Mucosa of stomach (tissue), 1 donor: ENCODE measurements around the gene GABRB3.

Source experiments
- H3K27me3 ChIP-seq: one replicate; pipeline ENCODE4 v1.7.0; 2013; ENCODE audit warnings: mild to moderate bottlenecking, low read length; ENCODE audit not compliant: control insufficient read depth, insufficient read depth
- H3K36me3 ChIP-seq: one replicate; pipeline ENCODE4 v1.7.0; 2013; ENCODE audit warnings: low read length; ENCODE audit not compliant: control insufficient read depth, insufficient read depth
- H3K4me1 ChIP-seq: one replicate; pipeline ENCODE4 v1.7.0; 2013; ENCODE audit warnings: mild to moderate bottlenecking, low read length; ENCODE audit not compliant: control insufficient read depth, insufficient read depth
- H3K4me3 ChIP-seq: one replicate; pipeline ENCODE4 v1.7.0; 2013; ENCODE audit warnings: low read length
- H3K9ac ChIP-seq: one replicate; pipeline ENCODE4 v1.7.0; 2013; ENCODE audit warnings: mild to moderate bottlenecking, low read length, moderate library complexity
- H3K9me3 ChIP-seq: one replicate; pipeline ENCODE4 v1.7.0; 2013; ENCODE audit warnings: mild to moderate bottlenecking, low read length, moderate library complexity; ENCODE audit not compliant: control insufficient read depth
- donor health status: Pancreatic carcinoma.

GABRB3 gene

DNA sequence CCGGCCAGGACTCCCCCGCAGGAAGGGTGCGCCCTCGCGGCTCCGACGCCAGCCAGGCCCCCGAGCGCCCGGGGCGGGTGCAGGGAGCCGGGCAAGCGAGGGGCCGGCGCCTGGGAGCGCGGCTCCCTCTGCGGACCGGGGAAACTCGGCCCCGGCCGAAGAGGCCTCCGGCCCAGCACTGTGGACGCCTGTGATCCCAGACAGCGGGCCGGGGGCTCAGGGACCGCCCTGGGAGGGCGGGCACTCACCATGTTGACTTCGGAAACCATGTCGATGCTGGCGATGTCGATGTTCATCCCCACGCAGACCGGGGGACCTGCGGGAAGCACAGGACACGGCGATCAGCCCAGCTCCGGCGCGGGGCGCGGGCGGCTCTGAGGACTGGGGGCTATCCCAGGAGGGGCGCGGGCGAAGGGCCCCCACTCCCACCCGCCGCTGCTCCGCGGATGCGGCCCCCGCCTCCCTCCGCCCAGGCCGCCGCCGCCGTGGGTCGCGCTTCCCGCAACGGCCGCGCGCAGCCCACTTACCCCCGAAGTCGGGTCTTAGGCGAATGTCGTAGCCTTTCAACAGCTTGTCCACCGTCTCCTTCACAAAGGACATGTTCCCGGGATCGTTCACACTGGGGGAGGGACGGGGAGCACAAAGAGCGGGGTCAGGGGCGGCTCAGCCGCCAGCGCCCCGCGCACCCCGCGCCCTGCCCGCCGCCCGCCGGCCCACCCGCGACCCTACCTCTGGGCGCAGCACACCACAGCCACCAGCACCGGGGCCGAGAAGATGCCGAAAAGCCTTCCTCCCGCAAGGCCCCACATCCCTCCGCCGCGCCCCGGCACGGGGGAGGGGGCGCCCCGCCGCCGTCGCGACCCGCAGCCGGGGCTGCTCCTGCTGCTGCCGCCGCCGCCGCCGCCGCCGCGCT lies at the start of gene GABRB3:
GABRB3 (minus strand) TSS at position 913 of the 913 bp plus-strand sequence.
- peaks cover 25% of the 10 kb centered on the region for H3K27me3 ChIP-seq
- H3K36me3 ChIP-seq = no peaks in the 10 kb centered on the region
- no peak within 1 kb of the TSS for H3K9ac ChIP-seq
- H3K4me1 ChIP-seq = no peaks in the 10 kb centered on the region
- no peak within 1 kb of the TSS for H3K4me3 ChIP-seq
- H3K9me3 ChIP-seq = no peaks in the 10 kb centered on the region

DNA sequence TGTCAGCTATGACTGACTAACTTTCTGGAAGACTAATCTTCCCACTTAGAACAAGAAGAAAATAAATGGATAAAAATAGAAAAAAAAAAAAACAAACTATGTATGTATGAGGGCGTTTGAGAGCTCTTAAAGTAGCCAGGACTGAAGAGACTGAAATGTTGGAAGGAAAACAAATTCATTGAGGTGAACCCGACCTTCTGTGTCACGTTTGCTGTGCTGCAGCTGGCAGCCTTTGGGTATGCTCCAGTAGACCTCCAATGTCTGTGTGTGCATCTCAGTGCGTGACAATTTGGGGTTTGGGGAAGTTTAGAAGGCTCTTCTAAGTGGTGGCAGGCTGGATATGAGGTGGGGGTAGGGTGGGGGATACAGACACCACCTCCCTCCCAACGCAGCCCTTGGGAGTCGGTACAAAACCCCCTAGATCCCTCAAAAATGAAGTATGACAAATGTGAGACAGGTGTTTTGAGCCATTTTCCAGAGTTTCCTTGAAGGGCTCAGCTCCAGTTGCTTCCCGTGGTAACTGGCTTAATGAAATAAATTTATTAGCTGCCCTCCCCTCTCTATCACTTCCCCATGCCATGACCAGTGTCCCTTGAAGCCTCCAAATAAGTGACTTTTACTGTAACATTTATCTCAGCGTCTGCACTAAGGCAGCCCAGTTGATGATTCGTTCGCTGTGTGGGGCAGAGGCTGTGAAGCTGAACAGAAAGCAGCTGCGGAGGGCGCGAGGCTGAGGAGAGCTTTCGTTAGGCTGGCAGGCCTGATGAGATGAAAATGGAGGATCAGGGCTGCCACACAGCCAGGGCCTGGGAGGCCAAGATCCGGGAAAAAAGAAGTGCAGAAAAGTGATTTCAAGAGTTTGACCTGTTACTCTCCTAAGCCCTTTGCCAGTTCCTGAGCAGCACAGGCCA lies 34.9 kb upstream of the GABRB3 start:
- H3K27me3 ChIP-seq = no peaks in the 10 kb centered on the region
- no peaks in the 10 kb centered on the region for H3K36me3 ChIP-seq
- no peaks in the 10 kb centered on the region for H3K4me1 ChIP-seq
- H3K9me3 ChIP-seq = no peaks in the 10 kb centered on the region
- no peak overlapping the region for H3K4me3 ChIP-seq
- no peak overlapping the region for H3K9ac ChIP-seq

DNA sequence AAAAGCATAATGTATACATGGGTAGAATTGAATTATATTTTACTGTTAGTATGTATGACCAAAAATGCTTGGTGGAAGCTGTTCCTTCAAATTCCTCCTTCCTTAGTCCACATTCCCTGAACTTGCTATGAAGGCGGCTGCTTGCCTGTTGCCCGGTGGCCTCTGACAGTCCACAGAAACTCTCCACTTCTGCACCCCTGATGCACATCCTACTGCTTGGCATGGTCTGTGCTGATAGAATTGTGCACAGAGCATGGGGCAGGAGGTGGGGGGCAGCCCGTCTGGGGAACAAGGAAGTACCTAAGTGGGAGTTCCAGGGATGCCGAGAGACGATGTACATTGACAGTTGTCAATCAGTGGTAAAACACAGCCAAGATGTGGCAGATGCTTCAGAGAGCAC lies 33.7 kb upstream of the GABRB3 start:
- no peak overlapping the region for H3K4me3 ChIP-seq
- no peak overlapping the region for H3K9ac ChIP-seq
- no peaks in the 10 kb centered on the region for H3K36me3 ChIP-seq
- H3K9me3 ChIP-seq = no peaks in the 10 kb centered on the region
- no peaks in the 10 kb centered on the region for H3K4me1 ChIP-seq
- no peaks in the 10 kb centered on the region for H3K27me3 ChIP-seq

DNA sequence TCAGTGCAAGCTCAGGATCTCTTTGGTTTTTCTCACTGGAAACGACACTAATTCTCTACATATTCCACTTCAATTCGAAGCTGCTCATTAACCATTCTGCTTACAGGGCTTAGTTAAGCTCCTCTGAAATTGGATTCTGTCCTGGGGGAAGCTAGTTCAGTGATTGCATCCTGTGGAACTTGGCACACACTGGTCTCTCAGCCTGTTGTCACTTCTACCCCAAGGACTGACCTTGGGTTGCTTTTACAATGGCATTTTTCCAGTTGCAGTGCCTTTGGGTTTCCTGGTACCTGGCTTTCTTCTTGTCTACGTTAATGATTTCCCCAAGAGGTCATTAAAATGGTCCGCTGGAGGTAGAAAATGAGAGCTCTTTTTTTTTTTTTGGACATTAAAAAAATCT lies 33.3 kb upstream of the GABRB3 start:
- no peaks in the 10 kb centered on the region for H3K27me3 ChIP-seq
- no peaks in the 10 kb centered on the region for H3K4me1 ChIP-seq

GRCh38 chr15:26805470-26805869 lies 32.6 kb upstream of the GABRB3 start:
- H3K4me3 ChIP-seq = no peak overlapping the region
- no peaks in the 10 kb centered on the region for H3K36me3 ChIP-seq
- H3K9me3 ChIP-seq = no peaks in the 10 kb centered on the region
- H3K9ac ChIP-seq = no peak overlapping the region
- H3K4me1 ChIP-seq = no peaks in the 10 kb centered on the region
- no peaks in the 10 kb centered on the region for H3K27me3 ChIP-seq

More for the DNA sequence above, 33.3 kb upstream of the GABRB3 start:
- H3K36me3 ChIP-seq = no peaks in the 10 kb centered on the region
- H3K9ac ChIP-seq = no peak overlapping the region
- no peaks in the 10 kb centered on the region for H3K9me3 ChIP-seq
- no peak overlapping the region for H3K4me3 ChIP-seq

DNA sequence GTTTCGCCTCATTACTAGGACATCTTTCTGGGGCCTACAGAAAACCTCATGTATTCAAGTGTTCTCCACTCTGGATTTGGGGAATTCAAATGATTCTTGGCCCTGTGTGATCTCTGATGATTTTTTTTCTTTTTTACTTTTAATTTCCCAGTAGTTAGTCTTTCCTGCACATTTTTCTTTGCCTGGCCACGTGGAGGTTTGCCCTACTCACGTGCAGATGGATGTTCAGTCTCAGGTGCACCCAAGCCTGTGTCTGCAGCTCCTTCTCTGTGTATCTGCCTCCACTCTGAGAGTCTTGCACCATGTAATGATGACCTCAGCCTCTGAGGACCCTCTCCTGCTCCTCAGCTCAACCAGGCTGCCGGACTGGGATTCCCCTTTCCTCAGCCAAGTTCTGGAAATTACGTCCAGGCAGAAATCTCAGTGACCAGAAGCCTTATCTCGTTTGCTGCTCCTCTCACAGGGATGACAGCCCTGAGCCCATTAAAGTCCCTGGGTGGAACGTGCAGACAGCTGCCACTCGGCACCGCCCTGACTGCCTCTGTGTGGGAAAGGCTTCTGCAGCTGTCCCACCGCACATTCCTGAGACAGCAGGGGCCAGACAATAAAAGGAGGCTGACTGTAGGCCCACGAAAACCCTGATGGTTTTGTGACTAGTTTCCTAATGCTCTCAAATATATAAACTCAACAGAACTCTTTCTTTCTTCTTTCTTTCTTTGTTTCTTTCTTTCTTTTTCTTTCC lies 31.4 kb upstream of the GABRB3 start:
- Histone ChIP-seq H3K27me3 (no peaks in the 10 kb centered on the region), H3K36me3 (no peaks in the 10 kb centered on the region), H3K9ac (no peak overlapping the region), H3K9me3 (no peaks in the 10 kb centered on the region), H3K4me3 (no peak overlapping the region), H3K4me1 (no peaks in the 10 kb centered on the region)

- no peaks in the 10 kb centered on the region for H3K36me3 ChIP-seq
- no peaks in the 10 kb centered on the region for H3K4me1 ChIP-seq
- no peaks in the 10 kb centered on the region for H3K27me3 ChIP-seq
- H3K9me3 ChIP-seq = no peaks in the 10 kb centered on the region
- no peak overlapping the region for H3K4me3 ChIP-seq
- H3K9ac ChIP-seq = no peak overlapping the region
These were observed 17.3 kb upstream of the GABRB3 start for GRCh38 chr15:26790118-26790517.

GRCh38 chr15:26781816-26782215 lies 8.9 kb upstream of the GABRB3 start:
- Histone ChIP-seq H3K36me3 (no peaks in the 10 kb centered on the region), H3K4me3 (no peak overlapping the region), H3K4me1 (no peaks in the 10 kb centered on the region), H3K9ac (no peak overlapping the region), H3K9me3 (no peaks in the 10 kb centered on the region), H3K27me3 (no peaks in the 10 kb centered on the region)

- H3K9me3 ChIP-seq = no peaks in the 10 kb centered on the region
These were observed 1.1 kb upstream of the GABRB3 start for GRCh38 chr15:26773917-26774316.

DNA sequence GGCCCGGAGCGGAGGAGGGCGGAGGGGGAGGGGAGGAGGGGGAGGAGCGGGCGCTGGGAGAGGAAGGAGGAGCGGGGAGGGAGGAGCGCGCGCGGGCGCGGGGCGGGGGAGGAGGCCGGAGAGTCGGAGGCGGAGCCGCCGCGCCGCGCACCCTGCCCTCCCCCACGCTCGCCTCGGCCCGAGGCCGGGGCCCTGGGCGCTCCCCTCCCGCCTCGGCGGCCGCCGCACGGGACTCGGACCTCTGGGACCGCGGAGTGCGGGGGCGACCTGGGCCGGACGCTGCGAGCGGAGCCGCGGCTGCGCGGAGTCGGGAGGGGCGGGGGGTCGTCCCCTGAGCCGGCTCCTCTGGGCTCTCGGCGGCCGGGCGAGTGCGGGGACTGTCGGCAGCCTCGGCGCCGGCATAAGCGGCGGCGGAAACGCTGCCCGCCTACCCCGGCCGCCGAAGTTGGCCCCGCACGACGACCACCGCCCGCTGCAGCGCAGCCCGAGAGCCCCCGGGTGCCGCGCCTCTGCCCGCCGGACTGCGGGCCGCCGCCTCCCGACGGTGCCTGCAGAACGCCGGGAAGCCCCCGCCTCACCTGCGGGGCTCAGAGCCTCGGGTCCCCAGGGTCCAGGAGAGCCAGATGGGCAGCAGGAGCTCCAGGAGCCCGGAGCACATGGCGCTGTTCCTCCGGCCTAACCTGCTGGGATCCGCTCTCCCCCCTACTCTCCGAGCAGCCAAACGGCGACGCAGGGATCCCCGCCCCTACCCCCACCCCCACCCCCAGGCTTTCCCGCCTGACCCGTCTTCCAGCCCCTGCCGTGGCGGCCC lies 406 bp upstream of the GABRB3 start:
- Histone ChIP-seq H3K4me3 (no peak overlapping the region), H3K4me1 (no peaks in the 10 kb centered on the region), H3K27me3 (peaks cover 25% of the 10 kb centered on the region), H3K9me3 (no peaks in the 10 kb centered on the region), H3K9ac (no peak overlapping the region), H3K36me3 (no peaks in the 10 kb centered on the region)

More at GRCh38 chr15:26773917-26774316, 1.1 kb upstream of the GABRB3 start:
- H3K9ac ChIP-seq = no peak overlapping the region
- H3K4me1 ChIP-seq = no peaks in the 10 kb centered on the region
- H3K27me3 ChIP-seq = peaks cover 25% of the 10 kb centered on the region
- H3K36me3 ChIP-seq = no peaks in the 10 kb centered on the region
- no peak overlapping the region for H3K4me3 ChIP-seq

DNA sequence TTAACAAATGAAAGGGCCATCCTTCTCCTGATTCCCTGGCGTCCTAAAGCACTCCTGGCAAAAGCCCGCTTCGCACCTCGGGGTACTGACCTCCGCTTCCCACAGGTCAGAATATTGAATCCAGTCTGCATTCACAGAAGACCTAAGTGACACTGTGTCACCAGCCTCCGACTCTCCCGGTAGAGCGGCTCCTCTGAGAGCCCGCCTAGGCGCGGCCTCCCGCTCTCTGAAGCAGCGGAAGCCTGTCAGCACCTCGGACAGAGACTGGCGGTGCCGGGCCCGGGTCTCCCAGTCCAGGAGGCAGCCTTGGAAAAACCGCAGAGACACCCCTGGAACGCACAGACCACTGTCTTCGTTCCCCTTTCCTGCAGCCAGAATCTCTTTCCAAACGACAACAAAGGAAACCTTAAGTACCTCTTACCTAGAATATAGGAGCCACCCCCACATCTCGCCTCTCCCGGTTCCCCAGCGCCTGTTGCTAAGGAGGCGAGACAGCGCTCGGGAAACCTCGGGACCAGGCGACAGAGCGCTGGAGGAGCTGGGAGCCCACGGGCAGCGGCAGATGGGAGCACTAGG lies 1.2 kb downstream of the GABRB3 start:
- Histone ChIP-seq H3K27me3 (peaks cover 25% of the 10 kb centered on the region), H3K9ac (no peak overlapping the region), H3K9me3 (no peaks in the 10 kb centered on the region), H3K36me3 (no peaks in the 10 kb centered on the region), H3K4me1 (no peaks in the 10 kb centered on the region), H3K4me3 (no peak overlapping the region)
